ENCODE measurements around the gene C14orf180.

Gene C14orf180

GRCh38 chr14:104591031-104591430 is 11.5 kb downstream of the C14orf180 start:
- H3K4me3 ChIP-seq (ENCODE audit: low read depth, low read length), result no peak overlapping the region
- DNase-seq (ENCODE audit: low read depth), result no peak
- no peak for TF ChIP-seq MYC (IDR thresholded peaks at IDR 0.05; ENCODE audit: low read depth, low read length)
- TF ChIP-seq, protein P1, sequence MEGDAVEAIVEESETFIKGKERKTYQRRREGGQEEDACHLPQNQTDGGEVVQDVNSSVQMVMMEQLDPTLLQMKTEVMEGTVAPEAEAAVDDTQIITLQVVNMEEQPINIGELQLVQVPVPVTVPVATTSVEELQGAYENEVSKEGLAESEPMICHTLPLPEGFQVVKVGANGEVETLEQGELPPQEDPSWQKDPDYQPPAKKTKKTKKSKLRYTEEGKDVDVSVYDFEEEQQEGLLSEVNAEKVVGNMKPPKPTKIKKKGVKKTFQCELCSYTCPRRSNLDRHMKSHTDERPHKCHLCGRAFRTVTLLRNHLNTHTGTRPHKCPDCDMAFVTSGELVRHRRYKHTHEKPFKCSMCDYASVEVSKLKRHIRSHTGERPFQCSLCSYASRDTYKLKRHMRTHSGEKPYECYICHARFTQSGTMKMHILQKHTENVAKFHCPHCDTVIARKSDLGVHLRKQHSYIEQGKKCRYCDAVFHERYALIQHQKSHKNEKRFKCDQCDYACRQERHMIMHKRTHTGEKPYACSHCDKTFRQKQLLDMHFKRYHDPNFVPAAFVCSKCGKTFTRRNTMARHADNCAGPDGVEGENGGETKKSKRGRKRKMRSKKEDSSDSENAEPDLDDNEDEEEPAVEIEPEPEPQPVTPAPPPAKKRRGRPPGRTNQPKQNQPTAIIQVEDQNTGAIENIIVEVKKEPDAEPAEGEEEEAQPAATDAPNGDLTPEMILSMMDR (IDR thresholded peaks at IDR 0.05; ENCODE audit: low read depth, low read length), result no peak
- TF ChIP-seq, protein P2, sequence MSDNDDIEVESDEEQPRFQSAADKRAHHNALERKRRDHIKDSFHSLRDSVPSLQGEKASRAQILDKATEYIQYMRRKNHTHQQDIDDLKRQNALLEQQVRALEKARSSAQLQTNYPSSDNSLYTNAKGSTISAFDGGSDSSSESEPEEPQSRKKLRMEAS (IDR thresholded peaks at IDR 0.05; ENCODE audit: low read depth, low read length), result no peak
- no peak for TF ChIP-seq POLR2A (IDR thresholded peaks at IDR 0.05; ENCODE audit: extremely low read depth, insufficient read length)

- no peak overlapping the region for H3K4me3 ChIP-seq (ENCODE audit: low read depth, low read length)
- no peak for TF ChIP-seq MYC (IDR thresholded peaks at IDR 0.05; ENCODE audit: low read depth, low read length)
- no peak for TF ChIP-seq POLR2A (IDR thresholded peaks at IDR 0.05; ENCODE audit: extremely low read depth, insufficient read length)
- TF ChIP-seq, protein P2 (IDR thresholded peaks at IDR 0.05; ENCODE audit: low read depth, low read length), result no peak
- TF ChIP-seq, protein P1 (IDR thresholded peaks at IDR 0.05; ENCODE audit: low read depth, low read length), result no peak
- DNase-seq (ENCODE audit: low read depth), result no peak
These were observed 12.1 kb downstream of the C14orf180 start for GRCh38 chr14:104591506-104592291.

- no peak for DNase-seq (ENCODE audit: low read depth)
- no peak for TF ChIP-seq POLR2A (IDR thresholded peaks at IDR 0.05; ENCODE audit: extremely low read depth, insufficient read length)
- TF ChIP-seq, protein P1 (IDR thresholded peaks at IDR 0.05; ENCODE audit: low read depth, low read length), result no peak
- TF ChIP-seq, protein P2 (IDR thresholded peaks at IDR 0.05; ENCODE audit: low read depth, low read length), result no peak
These were observed 12.7 kb downstream of the C14orf180 start for GRCh38 chr14:104592292-104592672.

DNA sequence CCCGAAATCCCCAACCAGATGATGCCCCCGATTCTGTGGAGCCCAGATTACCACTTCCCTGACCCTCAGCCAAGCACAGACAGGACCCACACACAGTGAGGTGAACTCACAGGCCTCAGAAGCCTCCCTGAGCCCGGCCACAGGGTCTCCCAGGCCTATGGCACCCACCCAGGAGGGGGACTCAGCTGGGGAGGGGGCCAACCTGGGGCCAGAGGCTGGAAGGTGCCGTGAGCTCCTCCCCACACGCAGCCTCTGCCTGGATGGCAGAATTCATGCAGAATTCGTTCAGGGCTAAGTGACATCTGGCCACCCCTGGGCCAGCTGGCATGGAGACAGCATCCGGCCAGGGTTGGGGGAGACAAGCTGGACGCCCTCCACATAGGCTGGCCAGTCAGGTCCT is 13.2 kb downstream of the C14orf180 start:
- no peak for DNase-seq (ENCODE audit: low read depth)
- no peak overlapping the region for H3K4me3 ChIP-seq (ENCODE audit: low read depth, low read length)
- TF ChIP-seq, protein P2 (IDR thresholded peaks at IDR 0.05; ENCODE audit: low read depth, low read length), result no peak
- TF ChIP-seq MYC (IDR thresholded peaks at IDR 0.05; ENCODE audit: low read depth, low read length) (no peak), POLR2A (IDR thresholded peaks at IDR 0.05; ENCODE audit: extremely low read depth, insufficient read length) (no peak)
- TF ChIP-seq, protein P1 (IDR thresholded peaks at IDR 0.05; ENCODE audit: low read depth, low read length), result no peak

More at GRCh38 chr14:104592292-104592672, 12.7 kb downstream of the C14orf180 start:
- no peak overlapping the region for H3K4me3 ChIP-seq (ENCODE audit: low read depth, low read length)

- H3K4me3 ChIP-seq (ENCODE audit: low read depth, low read length), result no peak overlapping the region
- TF ChIP-seq, protein P1 (IDR thresholded peaks at IDR 0.05; ENCODE audit: low read depth, low read length), result no peak
- TF ChIP-seq MYC (IDR thresholded peaks at IDR 0.05; ENCODE audit: low read depth, low read length), result no peak
- TF ChIP-seq, protein P2 (IDR thresholded peaks at IDR 0.05; ENCODE audit: low read depth, low read length), result no peak
- TF ChIP-seq POLR2A (IDR thresholded peaks at IDR 0.05; ENCODE audit: extremely low read depth, insufficient read length), result no peak
- no peak for DNase-seq (ENCODE audit: low read depth)
These were observed 13.7 kb downstream of the C14orf180 start for GRCh38 chr14:104593241-104593701.

Data from NB4 (cell line).